GM18520 (cell line): ENCODE results near the gene FSCN2.
"Not testable (repeated sequence)": the region's sequence is repeated elsewhere in the genome, so short reads cannot be mapped to it uniquely, and the experiment has no call there.

Experiments
- ATAC-seq: cut with Tn5 transposase; IDR thresholded peaks from one replicate; pipeline ENCODE4 v1.9.1; 2021; ENCODE audit not compliant: unreplicated experiment

FSCN2 gene

GRCh38 chr17:81573794-81574642 is 45.8 kb downstream of the FSCN2 start:
- ATAC-seq, result no peak

DNA sequence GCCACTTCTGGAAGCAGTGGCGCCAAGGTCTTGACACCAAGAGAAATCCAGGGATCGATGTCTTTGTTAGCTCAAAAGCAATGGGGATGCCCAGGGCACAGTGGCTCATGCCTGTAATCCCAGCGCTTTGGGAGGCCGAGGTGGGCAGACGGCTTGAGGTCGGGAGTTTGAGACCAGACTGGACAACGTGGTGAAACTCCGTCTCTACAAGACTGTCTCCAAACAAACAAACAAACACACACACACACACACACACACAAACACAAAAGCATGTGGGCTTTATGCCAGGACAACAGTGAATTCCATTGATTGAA is 46.4 kb downstream of the FSCN2 start:
- no peak for ATAC-seq

GRCh38 chr17:81575836-81576235 is 47.7 kb downstream of the FSCN2 start:
- ATAC-seq, result no peak

DNA sequence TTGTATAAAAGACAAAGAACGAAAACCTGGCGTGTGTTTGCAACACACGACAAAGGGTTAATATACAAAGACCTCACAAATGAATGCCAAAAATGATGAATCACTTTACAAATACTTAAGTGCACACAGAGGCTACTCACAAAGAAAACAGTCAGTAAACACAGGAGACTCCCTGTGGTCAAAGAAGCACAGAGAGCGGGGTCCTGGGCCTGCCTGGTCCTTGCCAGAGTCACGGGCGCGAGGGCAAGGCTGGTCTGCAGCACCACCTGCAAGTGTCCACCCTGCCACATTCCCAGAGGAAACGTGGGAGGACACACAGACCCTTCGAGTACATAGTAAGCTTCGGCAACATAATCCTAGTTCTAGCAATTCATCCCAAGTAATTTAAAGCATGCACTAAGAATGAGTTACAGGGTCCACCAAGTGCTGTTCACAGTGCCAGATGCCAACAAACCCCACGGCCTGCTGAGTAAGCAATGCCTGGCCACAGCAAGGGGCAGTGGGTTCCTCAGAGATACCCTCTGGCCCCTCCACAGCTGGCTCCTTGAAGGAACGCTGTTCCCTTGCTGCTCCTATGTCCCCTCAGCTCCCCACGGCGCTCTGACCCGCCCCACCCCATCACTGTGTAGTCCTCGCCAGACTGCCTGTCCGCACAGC is 48.6 kb downstream of the FSCN2 start:
- ATAC-seq, result no peak

- ATAC-seq, result no peak
Observed at GRCh38 chr17:81577278-81578000, 49.3 kb downstream of the FSCN2 start.

- ATAC-seq, result no peak
Observed at GRCh38 chr17:81578038-81578441, 49.9 kb downstream of the FSCN2 start.

DNA sequence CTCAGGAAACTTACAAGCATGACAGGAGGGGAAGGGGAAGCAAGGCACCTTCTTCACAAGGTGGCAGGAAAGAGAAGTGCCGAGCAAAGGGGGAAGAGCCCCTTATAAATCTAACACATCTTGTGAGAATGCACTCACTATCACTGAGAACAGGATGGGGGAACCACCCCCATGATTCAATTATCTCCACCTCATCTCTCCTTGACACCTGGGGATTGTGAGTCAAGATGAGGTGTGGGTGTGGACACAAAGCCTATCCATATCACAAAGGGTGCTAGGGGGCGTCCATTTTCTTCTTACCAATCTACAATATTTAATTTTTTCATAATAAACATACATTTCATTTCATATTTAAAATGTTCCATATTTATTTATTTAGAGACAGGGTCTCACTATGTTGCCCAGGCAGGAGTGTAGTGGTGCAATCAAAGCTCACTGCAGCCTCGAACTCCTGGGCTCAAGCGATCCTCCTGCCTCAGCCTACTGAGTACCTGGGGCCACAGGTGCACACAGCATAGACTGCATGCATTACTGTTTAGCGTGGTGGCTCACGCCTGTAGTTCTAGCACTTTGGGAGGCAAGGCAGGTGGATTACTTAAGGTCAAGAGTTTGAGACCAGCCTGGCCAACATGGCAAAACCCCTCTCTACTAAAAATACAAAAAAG is 50.5 kb downstream of the FSCN2 start:
- no peak for ATAC-seq

GRCh38 chr17:81579298-81579697 is 51.1 kb downstream of the FSCN2 start:
- ATAC-seq, result no peak

GRCh38 chr17:81579821-81580321 is 51.7 kb downstream of the FSCN2 start:
- no peak for ATAC-seq

GRCh38 chr17:81580481-81580880 is 52.3 kb downstream of the FSCN2 start:
- no peak for ATAC-seq

- no peak for ATAC-seq
Observed at GRCh38 chr17:81581758-81582157, 53.6 kb downstream of the FSCN2 start.

DNA sequence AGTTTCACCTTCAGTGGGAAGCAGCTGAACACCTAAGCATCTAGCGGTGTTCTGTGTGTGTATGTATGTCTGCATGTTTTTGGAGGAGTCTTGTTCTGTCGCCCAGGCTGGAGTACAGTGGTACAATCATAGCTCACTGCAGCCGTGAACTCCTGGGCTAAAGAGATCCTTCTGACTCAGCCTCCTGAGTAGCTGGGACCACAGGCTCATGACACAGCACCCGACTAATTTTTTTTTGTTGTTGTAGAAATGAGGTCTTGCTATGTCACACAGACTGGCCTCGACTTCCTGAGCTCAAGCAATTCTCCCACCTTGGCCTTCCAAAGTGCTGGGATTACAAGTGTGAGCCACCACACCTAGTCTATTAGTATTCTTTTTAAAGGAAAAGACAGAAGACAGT is 54.2 kb downstream of the FSCN2 start:
- no peak for ATAC-seq

GRCh38 chr17:81582749-81583148 is 54.6 kb downstream of the FSCN2 start:
- ATAC-seq, result no peak

DNA sequence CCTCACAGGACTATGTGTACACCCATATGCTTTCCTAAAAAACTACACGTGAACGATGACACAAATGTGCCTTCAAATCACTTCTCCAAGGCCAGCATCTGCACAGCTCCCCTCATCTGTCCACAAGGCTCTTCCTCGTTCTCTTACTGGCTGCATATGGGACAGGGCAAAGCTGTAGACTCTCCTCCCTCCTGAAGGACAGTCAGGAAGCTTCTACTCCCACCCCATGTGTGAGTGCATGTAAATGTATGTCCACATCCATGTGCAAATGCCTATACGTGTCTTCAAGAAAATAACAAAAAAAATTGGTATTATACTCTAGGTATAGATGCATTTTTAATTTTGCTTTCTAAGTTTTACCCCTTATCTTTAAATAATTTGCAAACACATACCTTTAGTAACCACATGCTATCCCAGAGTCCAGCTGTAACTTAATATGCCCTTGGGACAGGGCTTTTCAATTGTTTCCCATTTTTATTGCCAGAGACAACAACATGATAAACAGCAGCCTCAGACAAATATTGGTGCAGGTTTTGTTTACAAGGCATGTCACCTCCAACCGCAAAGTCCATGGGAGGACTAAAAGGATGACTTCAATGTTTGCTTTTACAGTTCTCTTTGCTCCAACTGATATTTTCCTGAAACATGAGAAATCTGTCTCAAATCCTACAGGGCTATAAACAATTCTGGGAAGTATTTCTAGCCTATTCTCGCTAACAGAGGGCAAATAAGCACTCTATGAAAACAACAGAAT is 55.6 kb downstream of the FSCN2 start:
- ATAC-seq, result no peak

GRCh38 chr17:81584771-81585170 is 56.6 kb downstream of the FSCN2 start:
- ATAC-seq, result not testable (repeated sequence)

DNA sequence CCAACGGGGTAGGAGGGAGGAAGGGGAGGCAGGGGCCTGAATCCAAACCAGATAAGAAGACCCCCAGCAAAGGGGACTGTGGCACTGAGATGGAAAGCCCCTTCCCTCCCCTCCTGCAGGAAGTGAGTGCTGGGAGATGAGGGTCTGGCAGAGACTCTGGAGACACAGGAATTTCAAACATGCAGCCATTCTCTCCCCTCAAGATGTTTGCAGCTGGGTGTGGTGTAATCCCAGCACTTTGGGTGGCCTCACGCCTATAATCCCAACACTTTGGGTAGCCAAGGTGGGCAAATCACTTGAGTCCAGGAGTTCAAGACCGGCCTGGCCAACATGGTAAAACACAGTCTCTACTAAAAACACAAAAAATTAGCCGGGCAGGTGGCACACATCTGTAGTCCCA is 57.9 kb downstream of the FSCN2 start:
- no peak for ATAC-seq
